CD4-positive, alpha-beta T cell treated with Interleukin-15 for 1 hour (primary cell): Measurements from ENCODE around the gene EBF4.
"Not testable (repeated sequence)": the region's sequence is repeated elsewhere in the genome, so short reads cannot be mapped to it uniquely, and the experiment has no call there.

Experiments
- DNase-seq: peaks from one replicate; pipeline ENCODE4 v3.0.0-alpha.2; 2020

EBF4 gene

DNA sequence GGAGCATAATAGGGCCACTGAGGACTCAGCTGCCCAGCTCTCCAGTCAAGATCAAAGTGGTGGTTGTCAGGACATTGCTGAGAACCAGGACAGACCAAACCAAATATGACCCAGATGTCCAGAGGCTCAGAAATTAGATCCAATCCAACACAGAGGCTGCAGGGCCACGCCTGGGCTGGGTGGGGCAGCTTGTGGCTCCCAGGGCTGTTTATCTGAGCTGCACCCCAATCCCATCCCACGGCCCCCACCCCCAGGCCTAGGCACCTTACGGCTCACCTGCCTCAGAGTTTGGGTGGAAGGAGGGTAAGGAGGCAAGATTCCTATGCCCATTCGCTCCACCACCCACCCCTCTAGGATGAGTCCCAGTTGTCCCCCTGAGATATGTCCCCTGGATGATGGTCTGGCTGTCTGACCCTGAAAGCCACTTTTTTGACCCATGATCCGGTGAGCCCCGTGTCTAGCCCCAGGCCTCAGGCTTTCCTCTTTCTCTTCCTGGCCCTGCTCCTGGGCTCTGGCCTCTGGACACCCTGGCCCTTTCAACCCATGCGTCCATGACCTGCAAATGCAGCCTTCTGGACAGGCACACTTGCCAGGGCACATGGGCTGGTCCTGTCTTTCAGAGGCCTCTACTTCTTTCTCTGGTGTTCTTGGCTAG is 67.8 kb downstream of the EBF4 start:
- DNase-seq = no peak

GRCh38 chr20:2760952-2761305 is 68.3 kb downstream of the EBF4 start:
- no peak for DNase-seq

GRCh38 chr20:2761885-2762284 is 69.3 kb downstream of the EBF4 start:
- DNase-seq = no peak

- DNase-seq = no peak
Observed at GRCh38 chr20:2762578-2763131, 70.1 kb downstream of the EBF4 start.

- DNase-seq = no peak
Observed at GRCh38 chr20:2763186-2763585, 70.6 kb downstream of the EBF4 start.

- DNase-seq = no peak
Observed at GRCh38 chr20:2767768-2768631, 75.4 kb downstream of the EBF4 start.

DNA sequence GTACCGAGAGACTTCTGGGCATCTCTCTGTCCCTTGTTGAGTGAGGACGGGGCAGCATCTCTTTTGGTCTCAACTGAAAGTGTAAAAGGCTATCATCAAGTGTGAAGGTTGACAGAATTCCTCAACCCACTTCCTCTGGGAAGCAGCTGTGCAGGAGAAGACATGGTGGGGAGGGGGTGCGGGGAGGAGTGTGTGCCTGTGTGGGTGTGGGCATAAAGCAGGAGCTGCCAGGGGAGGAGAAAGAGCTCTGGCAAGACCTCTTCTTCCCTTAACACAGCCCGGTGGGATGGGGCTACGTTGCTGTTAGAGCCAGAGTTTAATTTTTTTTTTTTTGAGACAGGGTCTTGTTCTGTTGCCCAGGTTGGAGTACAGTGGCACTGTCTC is 76.0 kb downstream of the EBF4 start:
- DNase-seq = no peak

DNA sequence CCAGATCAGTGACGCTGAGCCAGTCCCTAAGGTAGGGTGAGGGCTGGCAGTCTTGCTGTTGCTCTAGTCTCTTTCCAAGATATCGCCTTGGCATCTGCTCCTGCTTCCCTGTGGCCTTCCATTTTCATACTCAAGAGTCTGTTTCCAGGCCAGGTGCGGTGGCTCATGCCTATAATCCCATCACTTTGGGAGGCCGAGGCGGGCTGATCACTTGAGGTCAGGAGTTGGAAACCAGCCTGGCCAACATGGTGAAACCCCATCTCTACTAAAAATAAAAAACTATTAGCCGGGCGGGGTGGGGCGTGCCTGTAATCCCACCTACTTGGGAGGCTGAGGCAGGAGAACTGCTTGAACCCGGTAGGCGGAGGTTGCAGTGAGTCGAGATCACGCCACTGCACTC is 77.5 kb downstream of the EBF4 start:
- DNase-seq = not testable (repeated sequence)

GRCh38 chr20:2771631-2772080 is 79.1 kb downstream of the EBF4 start:
- no peak for DNase-seq

DNA sequence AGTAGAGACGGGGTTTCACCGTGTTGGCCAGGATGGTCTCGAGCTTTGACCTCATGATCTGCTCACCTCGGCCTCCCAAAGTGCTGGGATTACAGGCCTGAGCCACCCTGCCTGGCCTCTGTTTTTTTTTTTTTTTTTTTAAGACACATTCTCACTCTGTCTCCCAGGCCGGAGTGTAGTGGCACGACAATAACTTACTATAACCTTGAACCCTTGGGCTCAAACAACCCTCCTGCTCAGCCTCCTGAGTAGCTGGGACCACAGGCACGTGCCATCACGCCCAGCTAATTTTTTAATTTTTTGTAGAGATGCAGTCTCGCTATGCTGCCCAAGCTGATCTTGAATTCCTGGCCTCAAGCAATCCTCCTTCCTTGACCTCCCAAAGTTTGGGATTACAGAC is 81.2 kb downstream of the EBF4 start:
- no peak for DNase-seq

DNA sequence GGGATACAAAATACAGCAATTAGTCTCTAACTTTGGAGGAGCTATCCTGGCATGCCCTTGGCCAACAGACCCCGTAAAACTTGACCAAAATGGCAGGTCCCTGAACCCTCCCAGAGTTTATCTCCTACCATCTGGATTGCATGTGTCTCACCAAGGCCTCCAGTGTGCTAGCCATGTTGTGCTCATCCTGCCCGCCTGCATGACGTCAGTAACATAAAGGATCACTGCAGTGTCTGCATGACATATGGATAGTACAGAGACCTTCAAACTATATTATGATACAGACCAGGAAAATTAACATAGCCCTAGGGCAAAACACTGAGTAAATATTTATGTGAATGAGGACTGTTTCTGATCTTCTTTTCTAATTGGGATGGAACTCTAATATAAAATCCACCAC is 82.6 kb downstream of the EBF4 start:
- DNase-seq = no peak

GRCh38 chr20:2778602-2779321 is 86.2 kb downstream of the EBF4 start:
- DNase-seq = no peak

DNA sequence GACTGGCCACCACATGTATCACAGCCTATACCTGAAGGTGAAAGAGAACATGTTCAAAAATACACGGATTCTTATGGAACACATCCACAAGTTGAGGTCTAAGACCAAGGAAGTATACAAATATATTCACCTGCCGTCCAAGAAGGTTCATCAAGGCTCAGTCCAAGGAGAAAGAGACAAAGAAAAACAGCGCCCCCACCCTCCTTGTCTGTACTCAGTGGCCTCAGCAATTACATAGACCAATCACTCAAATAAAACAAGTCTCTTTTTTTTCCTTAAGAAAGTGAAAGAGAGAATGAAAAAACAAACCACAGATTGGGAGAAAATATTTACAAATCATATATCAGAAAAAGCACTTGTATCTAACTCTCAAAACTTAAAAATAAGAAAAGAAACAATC is 88.4 kb downstream of the EBF4 start:
- DNase-seq = no peak

DNA sequence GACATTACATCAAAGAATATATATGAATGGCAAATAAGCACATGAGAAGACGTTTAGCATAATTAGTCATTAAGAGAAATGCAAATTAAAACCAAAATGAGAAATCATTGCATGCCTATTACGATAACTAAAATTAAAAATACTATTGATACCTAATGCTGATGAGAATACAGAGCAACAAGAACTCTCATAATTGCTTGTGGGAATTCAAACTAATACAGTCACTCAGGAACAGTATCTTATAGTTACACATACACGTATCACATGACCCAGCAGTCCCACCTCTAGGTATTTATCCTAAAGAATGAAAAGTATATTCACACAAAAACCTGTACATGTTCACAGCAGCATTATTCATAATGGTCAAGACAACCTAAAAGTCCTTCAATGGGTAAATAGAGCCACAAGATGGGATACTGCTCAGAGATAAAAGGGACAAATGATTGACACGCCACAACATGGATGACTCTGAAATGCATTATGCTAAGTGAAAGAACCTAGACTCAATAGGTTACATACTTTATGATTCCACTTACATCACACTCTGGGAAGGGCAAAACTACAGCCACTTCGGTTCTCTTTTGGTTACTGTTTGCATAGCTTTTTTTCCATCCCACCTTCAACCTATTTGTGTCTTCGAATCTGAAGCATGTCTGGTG is 91.5 kb downstream of the EBF4 start:
- no peak for DNase-seq

GRCh38 chr20:2793471-2793870 is 100.9 kb downstream of the EBF4 start:
- DNase-seq = no peak

DNA sequence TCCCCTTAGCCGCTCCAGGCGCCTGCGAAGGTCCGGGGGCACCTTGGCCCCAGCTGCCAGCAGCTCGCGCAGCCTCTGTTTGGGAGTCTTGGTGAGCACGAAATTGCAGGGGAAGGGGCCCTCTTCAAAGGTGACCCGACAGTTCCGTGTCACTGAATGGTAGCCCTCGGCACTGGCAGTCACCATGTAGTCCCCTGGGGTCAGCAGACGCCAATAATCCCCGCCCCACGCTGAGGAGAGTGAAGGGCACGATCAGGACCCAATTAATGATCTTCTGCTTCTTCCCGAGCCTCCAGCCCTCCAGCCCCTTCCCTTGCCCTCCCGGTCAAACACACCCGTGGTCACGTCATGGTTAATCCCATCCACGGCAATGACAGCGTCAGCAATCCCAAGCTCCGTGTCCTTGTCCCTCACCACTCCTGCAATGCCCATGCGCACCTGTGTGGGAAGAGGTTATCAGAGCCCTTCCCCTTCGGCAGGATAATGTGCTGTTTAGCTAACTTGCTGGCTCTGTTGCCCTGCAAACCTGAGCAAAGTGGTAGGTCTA is 101.7 kb downstream of the EBF4 start:
- no peak for DNase-seq

DNA sequence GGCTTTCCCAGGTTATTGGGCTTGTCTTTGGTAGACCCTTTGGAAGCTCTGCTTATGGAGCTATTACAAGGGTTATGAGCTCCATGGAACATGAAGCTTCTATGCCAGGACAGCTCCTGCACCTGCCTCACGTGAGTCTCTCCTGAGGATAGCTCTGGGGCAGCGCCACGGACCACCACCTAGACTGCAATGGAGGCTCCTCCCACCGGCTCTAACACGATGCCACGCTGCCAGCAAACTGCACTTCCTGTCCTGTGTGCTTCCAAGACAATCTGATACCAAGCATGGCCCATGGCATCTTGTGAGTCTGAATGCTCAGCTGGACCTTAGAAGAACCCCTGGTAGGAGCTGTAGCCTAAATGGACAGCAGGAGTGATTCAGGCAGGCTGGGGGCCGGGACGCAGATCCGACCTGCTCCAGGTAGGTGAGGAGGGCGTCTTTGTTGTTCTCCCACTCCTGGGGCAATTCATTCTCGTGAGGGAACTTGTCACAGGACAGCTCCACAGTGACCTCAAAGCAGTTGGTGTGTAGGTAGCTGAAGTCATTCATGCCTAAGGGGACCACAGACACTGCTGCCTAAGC is 102.4 kb downstream of the EBF4 start:
- DNase-seq = no peak

GRCh38 chr20:2795451-2795850 is 102.9 kb downstream of the EBF4 start:
- no peak for DNase-seq

- DNase-seq = no peak
Observed at GRCh38 chr20:2796011-2796660, 103.6 kb downstream of the EBF4 start.

- DNase-seq = no peak
Observed at GRCh38 chr20:2797136-2797983, 104.8 kb downstream of the EBF4 start.
